ENCODE results near the gene DAZAP1.

DAZAP1 gene

DNA sequence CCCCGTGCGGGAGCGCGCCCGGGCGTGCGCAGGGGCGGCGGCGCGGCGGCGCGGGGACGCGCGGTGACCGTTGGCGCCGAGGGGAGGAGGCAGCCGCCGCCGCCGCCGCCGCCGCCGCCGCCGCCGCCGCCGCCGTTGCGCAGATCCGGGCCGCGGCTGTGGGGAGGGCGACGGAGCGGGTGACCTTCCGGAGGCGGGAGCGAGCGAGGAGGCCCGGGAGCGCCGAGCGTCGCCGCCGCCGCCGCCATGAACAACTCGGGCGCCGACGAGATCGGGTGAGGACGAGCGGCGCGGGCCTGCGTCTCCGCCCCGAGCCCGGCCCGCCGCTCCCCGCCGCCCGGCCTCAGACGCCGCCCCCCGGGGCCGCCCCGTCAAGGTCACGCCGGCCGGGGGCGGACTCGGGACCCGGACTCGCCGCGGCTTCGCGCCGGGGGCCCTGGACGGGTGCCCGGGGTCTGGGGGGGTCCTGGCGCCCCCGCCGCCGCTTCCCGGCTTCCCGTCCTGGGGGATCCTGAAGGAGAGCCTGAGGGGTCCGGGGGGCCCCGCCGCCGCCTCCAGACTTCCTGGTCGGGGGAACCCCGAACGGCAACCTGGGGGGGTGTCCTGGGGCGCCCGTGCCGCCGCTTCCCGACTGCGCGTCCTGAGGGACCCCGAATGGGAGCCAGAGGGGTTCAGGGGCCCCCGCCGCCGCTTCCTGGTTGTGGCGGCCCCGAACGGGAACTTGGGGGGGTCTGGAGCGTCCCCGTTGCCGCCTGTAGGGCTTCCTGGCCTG, at the start of gene DAZAP1:
Gene DAZAP1 (plus strand): TSS at position 59 of the 772 bp plus-strand sequence. CDS start 188 bp downstream, at position 247.
- no peak for DNase-seq

DNA sequence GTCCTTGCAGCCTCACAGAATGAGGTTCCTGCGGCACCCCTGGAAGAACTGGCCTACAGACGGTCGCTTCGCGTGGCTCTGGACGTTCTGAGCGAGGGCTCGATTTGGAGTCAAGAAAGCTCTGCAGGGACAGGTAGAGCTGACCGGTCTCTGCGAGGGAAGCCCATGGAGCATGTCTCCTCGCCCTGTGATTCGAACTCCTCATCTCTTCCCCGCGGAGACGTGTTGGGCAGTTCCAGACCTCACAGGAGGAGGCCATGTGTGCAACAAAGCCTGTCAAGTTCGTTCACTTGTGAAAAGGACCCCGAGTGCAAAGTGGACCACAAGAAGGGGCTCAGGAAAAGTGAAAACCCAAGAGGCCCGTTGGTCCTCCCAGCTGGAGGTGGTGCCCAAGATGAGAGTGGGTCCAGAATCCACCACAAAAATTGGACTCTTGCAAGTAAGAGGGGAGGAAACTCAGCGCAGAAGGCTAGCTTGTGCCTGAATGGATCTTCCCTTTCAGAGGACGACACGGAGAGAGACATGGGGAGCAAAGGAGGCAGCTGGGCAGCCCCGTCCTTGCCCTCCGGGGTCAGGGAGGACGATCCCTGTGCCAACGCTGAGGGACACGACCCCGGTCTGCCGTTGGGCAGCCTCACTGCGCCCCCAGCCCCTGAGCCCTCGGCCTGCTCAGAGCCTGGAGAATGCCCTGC, 47.1 kb upstream of the DAZAP1 start:
- no peak for DNase-seq

DNA sequence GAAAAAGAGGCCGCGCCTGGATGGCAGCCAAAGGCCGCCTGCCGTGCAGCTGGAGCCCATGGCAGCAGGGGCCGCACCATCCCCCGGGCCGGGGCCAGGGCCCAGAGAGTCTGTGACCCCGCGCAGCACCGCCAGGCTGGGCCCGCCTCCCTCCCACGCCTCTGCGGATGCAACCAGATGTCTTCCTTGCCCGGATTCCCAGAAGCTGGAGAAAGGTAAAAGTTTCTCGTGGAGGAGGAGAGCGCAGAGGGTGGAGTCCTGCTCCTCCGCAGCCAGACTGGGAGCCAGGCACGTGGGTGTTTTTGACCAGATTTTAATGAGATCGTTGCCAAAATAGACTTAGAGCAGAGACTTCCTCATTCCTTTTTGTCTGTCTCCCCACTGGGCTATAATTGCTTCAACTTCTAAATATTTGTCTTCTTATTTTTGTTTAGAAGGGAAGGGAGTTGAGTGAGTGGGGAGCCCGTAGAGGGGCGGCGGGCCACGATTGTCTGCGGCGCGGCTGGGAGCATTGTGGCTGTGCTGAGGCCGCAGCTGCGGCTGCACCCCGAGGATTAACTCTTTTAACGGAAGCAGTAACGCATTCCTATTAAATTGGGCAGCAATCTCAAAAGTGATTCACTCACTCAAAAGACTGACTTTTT, 46.4 kb upstream of the DAZAP1 start:
- DNase-seq = no peak

DNA sequence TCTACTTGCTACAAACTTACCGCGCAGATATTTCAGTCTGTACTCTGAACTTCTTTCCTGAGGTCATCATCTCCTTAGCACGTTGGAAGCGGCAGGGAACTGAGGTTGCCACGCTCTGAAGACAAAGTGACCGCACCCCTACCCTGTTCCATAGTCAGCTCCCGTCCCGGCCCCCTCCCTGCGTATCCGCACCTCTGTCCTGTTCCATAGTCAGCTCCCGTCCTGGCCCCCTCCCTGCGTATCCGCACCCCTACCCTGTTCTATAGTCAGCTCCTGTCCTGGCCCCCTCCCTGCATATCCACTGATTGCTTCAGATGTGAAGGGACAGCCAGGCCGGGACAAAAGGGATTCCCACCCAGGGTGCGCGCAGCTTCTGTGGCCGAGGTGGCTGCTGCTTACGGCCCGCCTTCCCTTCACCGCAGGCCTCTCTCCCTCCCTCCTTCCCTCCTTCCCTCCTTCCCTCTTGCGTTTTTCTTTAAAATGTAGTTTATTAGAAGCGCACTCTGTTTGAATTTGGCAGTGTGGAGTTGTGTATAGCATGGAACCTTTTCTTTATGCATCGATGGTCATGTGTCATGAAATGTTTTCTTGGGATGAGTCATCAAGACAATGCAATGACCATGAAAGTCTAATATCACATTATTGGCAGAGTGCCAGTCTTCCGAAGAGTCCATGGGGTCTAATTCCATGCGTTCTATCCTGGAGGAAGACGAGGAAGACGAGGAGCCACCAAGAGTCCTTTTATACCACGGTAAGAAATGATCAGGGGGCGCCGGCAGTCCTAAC, 45.6 kb upstream of the DAZAP1 start:
- DNase-seq = no peak

DNA sequence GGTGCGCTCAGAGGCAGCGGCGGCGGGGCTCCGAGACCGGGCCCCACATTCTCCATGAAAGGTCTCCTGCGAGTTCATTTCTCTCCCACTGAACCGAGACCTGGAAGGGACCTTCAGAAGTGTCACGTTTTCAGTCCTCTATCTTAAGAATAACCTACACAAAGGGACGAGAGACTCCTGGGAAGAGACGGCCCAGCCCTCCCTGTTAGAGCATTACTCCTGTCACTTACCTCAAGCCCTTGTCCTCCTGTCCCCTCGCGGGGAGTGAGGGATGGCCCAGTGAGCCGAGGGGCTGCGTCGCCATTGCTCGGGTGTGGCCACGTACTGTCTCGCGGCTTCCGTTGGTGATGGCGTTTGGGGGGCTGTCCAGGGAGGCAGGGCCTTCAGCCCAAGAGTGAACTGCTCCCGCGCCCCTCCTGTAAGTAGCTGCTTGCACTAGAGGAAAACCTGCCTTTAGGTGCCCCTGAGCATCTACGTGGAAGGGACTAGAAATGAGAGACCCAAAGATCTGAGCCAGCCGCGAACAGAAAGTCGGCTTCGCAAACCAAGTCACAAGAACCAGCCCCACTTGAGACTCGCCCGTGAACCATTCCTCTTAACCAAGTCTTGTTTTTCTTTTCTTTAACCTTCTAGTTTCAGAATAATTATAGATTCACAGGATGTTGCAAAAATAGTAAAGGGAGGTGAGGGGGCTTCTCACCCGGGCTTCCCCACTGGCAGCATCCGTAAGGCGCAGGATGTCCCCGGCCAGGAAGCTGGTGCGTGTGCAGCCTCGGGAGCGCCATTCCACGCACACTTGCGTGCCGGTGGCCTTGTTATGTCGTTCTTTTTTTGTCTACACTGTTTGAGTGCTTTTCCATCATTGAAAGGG, 44.8 kb upstream of the DAZAP1 start:
- DNase-seq = no peak

DNA sequence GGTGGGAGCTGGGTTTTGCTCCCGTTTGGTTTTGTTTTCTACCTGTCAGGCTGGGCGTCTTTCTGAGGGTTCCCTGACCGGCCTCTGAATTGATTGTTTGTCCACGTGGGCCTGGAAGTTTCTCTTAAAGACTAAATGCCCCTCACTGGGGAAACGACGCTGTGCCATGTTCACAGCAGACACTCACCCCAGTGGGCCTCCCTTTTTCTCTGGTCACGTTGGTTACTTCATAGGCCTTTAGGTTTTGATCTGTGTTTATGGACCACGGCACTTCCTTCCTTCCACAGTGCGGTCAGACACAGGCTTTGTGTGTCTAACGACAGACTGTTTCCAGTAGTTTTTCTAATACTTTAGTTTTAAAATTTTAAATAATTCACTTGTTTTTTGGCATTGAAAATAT, 43.8 kb upstream of the DAZAP1 start:
- no peak for DNase-seq

DNA sequence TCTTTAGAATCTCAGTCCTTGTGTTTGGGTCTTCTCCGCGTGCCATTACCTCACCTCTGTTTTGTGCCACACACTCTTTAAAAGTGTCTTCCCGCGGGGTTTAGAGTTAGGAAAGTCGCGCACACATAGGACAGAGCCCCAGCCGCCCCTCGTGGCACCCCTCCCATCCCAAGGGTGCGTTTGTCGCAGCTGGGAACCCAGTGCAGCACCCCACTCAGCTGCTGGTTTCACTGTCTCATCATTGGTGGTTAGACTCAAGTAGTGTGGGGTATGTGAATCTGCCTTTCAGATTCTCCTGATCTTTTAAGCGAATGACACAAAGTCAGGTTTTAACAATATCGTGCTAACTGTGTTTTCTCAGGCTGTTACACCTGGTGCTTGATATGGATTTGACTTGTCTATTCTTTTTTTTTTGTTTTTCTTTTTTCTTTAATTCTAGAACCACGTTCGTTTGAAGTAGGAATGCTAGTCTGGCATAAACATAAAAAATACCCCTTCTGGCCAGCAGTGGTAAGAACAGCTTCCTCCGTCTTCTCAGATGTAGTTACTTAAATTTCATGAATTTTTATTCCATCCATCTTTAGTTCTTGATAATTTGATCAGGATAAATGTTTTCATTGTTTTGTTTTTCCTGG, 43.2 kb upstream of the DAZAP1 start:
- DNase-seq = no peak

DNA sequence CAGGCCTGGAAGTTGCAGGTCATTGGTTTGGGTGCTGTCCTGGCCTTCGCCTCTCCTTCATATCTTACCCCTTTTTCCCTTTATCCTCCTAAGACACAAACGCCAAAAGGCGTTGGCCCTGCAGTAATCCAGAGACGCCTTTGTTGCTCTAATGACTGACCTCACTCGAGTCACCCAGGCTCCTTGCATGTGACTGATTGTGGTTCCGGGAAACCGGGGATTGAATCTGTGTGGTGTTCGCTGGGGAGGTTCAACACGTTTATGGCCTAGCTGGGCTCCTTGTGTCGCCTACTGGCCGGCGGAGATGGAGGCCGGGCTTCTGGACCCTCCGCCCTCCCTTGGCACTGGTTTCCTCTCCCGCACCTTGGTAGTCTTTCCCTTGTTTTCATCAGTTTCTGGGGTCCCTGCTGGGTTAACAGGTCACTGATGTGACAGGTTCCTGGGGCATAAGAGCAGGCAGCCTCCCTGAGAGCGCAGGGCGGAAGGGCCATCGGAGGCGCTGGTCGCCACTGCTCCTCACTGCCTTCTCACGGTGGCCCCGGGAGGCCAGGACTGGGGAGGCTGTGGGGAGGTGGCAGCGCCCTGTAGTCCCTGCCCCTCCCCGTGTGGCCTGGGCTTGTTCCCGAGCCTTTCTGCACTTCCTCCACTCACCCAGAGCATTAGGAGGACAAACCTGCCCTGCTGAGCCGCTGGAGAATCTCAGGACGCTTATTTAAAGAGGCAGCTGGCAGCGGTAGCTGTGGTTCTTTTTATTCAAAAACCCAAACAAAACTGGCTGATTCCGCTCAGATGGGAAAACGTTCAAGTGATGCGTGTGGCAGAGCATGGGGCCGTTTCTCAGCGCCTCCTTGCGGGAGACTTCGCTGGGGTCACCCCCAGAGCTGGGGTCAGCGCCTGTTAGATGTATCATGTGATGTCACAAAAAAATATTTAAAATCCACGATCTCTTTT, 41.8 kb upstream of the DAZAP1 start:
- DNase-seq = no peak

DNA sequence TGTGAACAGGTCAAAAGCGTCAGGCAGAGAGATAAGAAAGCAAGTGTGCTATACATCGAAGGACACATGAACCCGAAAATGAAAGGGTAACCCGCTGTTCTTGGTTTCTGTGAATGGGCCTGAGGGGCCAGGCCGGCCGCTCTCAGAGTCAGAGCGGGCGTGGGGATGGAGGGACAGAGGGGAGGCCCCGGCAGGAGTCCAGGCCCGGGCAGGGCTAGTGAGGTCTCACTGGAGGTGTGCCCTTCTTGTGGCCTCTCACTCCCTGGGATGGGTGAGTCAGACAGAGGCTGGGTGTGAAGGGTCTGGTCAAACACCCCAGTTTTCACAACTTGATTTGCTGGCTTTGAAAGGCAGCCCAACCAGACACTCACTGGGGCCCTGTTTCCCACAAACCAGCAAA, 41.1 kb upstream of the DAZAP1 start:
- DNase-seq = no peak

DNA sequence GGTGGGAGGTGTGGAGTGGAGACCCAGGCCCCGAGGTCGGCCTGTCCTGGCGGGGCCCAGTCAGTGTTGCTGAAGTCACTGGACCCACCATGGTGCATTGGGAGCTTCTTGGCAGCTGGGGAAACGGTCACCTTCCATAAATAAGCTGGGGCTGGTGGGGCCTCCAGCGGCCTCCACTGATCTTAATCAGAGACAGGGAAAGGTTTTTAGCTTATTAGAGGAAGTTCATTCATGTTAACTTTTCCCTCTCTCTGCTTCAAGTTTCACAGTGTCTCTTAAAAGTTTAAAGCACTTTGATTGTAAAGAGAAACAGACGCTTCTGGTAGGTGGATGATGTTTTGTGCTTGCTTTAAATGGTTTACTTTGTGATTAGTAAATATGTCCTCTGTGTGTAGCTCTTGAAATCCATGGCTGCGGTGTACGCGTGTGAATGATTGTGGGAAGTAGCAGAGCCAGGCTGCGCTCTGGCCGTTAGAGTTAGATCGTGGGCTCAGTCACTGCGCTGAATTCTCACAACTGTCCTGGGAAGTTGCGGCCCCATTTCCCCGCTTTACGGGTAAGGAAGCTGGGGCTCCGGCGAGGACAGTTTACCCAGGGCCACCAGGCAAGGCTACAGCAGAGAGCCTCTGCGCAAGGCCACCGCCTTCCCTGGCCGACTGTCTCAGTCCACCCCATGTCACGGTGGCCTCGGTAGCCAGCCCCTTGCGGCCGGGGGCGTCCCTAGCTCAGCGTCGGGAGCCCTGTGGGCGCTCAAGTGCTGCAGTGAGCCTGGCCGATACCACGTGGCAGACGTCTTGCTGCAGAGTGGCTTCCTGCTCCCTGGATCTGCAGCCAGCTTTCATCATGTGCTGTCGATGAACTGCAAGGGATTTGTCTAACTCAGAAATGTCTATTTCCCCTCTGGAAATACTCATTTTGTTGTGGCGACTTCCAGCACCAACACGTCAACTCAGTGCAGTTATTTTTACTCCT, 40.2 kb upstream of the DAZAP1 start:
- DNase-seq = no peak

DNA sequence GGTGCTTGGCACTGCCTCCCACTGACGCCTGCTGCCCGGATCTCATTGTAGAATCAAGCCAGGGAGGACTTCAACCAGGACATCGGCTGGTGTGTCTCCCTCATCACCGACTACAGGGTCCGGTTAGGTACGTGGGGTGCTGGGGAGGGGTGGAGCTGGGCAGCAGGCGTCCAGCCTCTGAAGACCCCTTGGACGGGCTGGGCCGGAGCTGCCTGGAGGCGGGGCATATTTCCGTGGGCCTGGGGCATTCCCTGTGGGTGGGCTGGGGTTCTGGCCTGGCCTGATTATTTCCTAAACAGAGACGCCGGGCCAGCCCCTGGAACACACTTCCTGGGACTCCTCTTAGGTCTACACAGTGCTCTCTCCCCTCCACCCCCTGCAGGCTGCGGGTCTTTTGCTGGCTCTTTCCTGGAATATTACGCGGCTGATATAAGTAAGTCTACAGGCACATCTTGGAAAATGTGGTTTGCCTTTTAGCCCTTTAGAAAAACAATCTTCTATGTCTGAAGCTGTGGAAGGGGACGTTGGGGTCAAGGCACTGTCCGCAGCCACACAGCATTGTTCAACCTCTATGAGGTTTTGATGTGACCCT, 38.1 kb upstream of the DAZAP1 start:
- DNase-seq = no peak

DNA sequence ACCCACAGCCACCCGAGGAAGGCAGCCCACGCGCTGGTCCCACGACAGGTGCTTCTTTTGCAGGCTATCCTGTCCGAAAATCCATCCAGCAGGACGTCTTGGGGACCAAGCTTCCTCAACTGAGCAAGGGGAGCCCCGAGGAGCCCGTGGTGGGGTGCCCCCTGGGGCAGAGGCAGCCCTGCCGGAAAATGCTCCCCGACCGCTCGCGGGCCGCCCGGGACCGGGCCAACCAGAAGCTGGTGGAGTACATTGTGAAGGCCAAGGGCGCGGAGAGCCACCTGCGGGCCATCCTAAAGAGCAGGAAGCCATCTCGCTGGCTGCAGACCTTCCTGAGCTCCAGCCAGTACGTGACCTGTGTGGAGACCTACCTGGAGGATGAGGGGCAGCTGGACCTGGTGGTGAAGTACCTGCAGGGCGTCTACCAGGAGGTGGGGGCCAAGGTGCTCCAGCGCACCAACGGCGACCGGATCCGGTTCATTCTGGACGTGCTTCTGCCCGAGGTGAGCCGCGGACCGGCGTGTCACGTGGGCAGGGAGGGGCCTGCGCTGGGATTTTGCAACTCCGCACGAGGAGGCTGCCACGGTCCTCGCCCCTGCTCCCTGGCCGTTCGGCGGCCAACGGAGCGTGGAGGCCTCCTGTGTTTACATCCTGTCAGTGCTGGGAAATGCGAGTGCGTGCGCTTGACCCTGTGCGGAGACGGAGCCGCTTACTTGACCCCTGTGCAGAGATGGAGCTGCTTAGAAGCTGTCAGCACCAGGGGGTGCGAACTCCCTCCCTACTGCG, 36.6 kb upstream of the DAZAP1 start:
- no peak for DNase-seq

DNA sequence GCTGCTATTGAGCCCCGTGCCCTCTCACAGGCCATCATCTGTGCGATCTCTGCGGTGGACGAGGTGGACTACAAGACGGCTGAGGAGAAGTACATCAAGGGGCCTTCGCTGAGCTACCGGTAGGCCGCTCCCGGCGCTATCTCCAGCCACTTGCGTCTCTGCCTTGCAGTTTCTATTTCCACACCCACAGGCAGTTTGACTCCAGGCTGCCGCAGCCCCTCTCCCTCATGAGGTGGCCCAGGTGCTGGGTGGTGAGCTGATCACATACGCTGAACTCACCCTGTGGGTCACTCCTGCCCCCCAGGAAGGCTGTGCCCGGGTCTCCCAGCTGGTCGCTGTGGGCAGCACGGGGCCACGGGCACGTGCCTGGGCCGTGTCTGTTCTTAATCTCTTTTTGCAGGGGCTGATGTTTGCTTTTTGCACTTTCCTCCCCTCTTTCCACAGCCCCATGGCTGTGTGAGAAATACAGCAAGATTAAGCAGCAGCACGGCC, 34.3 kb upstream of the DAZAP1 start:
- no peak for DNase-seq

DNA sequence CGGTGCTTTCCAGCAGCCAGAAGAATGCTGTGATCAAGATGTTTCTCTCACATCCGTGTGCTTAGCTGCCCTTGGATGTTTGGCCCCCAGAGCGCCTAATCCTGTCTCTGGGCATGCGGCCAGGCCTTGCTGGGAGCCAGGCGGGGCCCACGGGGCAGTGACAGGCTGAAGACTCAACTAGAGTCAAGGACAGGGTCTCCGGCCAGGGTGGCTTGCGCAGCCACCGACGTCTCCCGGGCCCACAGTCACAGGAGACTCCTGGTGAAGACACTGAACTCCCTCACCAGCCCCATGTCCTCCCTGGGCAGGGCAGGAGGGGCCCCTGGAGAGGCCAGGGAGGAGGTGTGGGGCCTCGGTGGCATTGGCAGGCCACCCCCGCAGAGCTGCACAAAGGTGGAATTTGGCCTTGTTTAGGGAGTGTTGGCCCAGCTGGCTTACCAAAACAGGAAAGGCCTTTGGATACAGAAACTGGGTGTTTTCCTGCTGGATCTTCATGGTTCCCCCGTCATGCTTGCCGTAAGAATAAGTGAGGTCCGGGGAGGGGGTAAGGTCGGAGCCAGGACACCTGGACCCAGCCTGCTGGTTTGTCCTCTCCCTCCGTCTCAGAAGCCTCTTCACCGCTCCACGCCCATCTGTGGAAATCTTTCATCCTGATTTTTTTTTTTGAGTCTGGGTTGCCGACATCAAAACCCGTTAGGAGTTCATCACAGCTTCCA, 33.7 kb upstream of the DAZAP1 start:
- no peak for DNase-seq

DNA sequence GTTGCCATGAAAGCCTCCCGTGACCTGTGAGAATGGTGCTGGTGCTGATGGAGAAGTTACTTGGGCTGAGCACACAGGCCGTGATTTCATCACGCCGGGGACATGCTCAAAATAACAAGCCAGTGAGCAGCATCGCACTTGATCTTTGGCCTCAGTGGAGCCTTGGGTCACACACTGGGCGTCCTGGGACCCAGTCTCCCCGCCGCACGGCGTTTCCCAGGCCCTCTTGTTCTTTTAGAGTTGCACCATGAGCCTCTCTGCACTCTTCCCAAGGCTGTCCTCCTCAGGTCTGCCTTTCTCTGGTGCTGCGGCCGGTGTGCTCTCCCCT, 33.2 kb upstream of the DAZAP1 start:
- no peak for DNase-seq

DNA sequence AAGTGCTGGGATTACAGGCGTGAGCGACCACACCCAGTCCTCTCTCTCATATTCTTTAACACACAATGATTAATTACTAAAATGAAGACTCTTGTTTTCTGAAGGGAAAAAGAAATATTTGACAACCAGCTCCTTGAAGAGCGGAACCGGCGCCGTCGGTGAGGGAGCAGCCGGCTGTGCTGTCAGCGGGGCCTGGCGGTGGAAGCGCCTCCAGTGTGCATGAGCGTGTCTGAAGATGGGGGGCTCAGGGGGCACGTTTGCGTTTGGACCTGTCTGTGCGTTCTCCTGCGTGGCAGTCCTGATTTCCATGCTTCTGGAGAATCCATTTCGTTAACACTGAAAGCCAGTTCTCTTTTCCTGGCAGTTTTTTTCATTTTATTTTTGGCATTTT, 31.0 kb upstream of the DAZAP1 start:
- DNase-seq = no peak
